Lung (tissue), 12 donors: Measurements from ENCODE around the gene BBS1. TPM values are rescaled to one million over a fixed set of nuclear protein-coding genes. Genes with fewer than 3 reads are reported as not detected.

Experiments used
- ATAC-seq: fragments of 200-7000 bp; cut with Tn5 transposase; one replicate; pipeline ENCODE4 v1.9.1; 2020; ENCODE audit warnings: moderate number of reproducible peaks; ENCODE audit not compliant: insufficient read depth, low FRiP score
- DNase-seq, 3 donors: peaks; one replicate each; pipeline ENCODE4 v3.0.0-alpha.2; 2013 to 2017
- H3K27ac ChIP-seq, 2 donors: one replicate each; pipeline ENCODE4 v1.5.1; 2013; ENCODE audit warnings: mild to moderate bottlenecking in 2 of 2, moderate library complexity in 2 of 2, control low read depth in 1 of 2, inconsistent platforms in 1 of 2, low read depth in 1 of 2, low read length in 1 of 2
- H3K27me3 ChIP-seq, 3 donors: one replicate each; pipeline ENCODE4 v1.5.1; 2013; ENCODE audit warnings: low read length in 2 of 3; ENCODE audit not compliant: control insufficient read depth in 3 of 3, insufficient read depth in 3 of 3
- H3K36me3 ChIP-seq, 4 donors: one replicate each; pipeline ENCODE4 v1.5.1; 2013; ENCODE audit warnings: low read length in 4 of 4, mild to moderate bottlenecking in 1 of 4, moderate library complexity in 1 of 4; ENCODE audit not compliant: control insufficient read depth in 4 of 4, insufficient read depth in 4 of 4
- H3K4me1 ChIP-seq, 5 donors: one replicate each; pipeline ENCODE4 v1.5.1; 2013; ENCODE audit warnings: low read length in 5 of 5, mild to moderate bottlenecking in 2 of 5, moderate library complexity in 1 of 5; ENCODE audit not compliant: control insufficient read depth in 5 of 5, insufficient read depth in 5 of 5
- H3K4me3 ChIP-seq: one replicate; pipeline ENCODE4 v1.5.1; 2013; ENCODE audit warnings: mild to moderate bottlenecking, control low read depth, moderate library complexity
- H3K9ac ChIP-seq, 2 donors: one replicate each; pipeline ENCODE4 v1.5.1; 2013; ENCODE audit warnings: low read length in 2 of 2, control low read depth in 1 of 2; ENCODE audit not compliant: insufficient read depth in 1 of 2
- H3K9me3 ChIP-seq, 4 donors: one replicate each; pipeline ENCODE4 v1.5.1; 2013; ENCODE audit warnings: low read length in 3 of 4, mild to moderate bottlenecking in 1 of 4, moderate library complexity in 1 of 4; ENCODE audit not compliant: control insufficient read depth in 4 of 4, insufficient read depth in 3 of 4
- WGBS, 2 donors: extraction: QIAGEN DNeasy Blood & Tissue Kit; methylation state at CpG; one replicate each; pipeline ENCODE4 v1.1.7; 2013; 5-methylcytosine and 5-hydroxymethylcytosine counted together
- polyA plus RNA-seq, 2 donors: library from polyadenylated mRNA; stranded (reverse); fragments of 200-250 nt; gene quantifications; one replicate each; pipeline ENCODE4 v1.2.1, GENCODE V29; 2013
- total RNA-seq, 2 donors: library from RNA; depleted of rRNA in 1 of 2; stranded (reverse); fragments of >200 nt in 1 of 2; gene quantifications; one replicate each; pipeline ENCODE4 v1.2.1, GENCODE V29; 2014 to 2021
- TF ChIP-seq, protein P1 (sequence below): IDR thresholded peaks from 2 replicates; pipeline ENCODE4 v1.5.1; 2012; ENCODE audit warnings: mild to moderate bottlenecking; ENCODE audit errors: control extremely low read depth, extremely low read depth
- donor health status: control.
- donor health status: control.
- donor health status: Bipolar disorder and iron deficiency.
- donor health status: healthy.
- donor health status: DM: yes; HTN: yes; CAD: no.

Gene BBS1
- total and polyA plus RNA-seq, 4 donors = 12.5 to 75.6 (median 29.3) TPM

GRCh38 chr11:66491315-66491935 is 19.0 kb upstream of the BBS1 start:
- Histone ChIP-seq H3K9ac (no peak overlapping the region), H3K27ac (no peak overlapping the region), H3K4me3 (no peak overlapping the region), H3K36me3 (peaks cover 0 to 57% (median 3%) of the 10 kb centered on the region in 4 donors), H3K4me1 (no peaks in the 10 kb centered on the region), H3K9me3 (no peaks in the 10 kb centered on the region), H3K27me3 (no peaks in the 10 kb centered on the region)
- TF ChIP-seq, protein P1, sequence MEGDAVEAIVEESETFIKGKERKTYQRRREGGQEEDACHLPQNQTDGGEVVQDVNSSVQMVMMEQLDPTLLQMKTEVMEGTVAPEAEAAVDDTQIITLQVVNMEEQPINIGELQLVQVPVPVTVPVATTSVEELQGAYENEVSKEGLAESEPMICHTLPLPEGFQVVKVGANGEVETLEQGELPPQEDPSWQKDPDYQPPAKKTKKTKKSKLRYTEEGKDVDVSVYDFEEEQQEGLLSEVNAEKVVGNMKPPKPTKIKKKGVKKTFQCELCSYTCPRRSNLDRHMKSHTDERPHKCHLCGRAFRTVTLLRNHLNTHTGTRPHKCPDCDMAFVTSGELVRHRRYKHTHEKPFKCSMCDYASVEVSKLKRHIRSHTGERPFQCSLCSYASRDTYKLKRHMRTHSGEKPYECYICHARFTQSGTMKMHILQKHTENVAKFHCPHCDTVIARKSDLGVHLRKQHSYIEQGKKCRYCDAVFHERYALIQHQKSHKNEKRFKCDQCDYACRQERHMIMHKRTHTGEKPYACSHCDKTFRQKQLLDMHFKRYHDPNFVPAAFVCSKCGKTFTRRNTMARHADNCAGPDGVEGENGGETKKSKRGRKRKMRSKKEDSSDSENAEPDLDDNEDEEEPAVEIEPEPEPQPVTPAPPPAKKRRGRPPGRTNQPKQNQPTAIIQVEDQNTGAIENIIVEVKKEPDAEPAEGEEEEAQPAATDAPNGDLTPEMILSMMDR = no peak
- DNase-seq (no peak), ATAC-seq (no peak)
- 78% methylated on average over 20 of the region's 20 CpGs for WGBS, 2 donors

- TF ChIP-seq, protein P1 = no peak
- no peak for DNase-seq
- H3K4me3 ChIP-seq = no peak overlapping the region
- 86 to 87% methylated on average over 10 of the region's 10 CpGs for WGBS, 2 donors
- ATAC-seq = no peak
- no peaks in the 10 kb centered on the region for H3K27me3 ChIP-seq
- peaks cover 0 to 52% (median 4%) of the 10 kb centered on the region in 4 donors for H3K36me3 ChIP-seq
- H3K4me1 ChIP-seq = no peaks in the 10 kb centered on the region
- H3K9ac ChIP-seq = no peak overlapping the region
- no peaks in the 10 kb centered on the region for H3K9me3 ChIP-seq
- H3K27ac ChIP-seq = no peak overlapping the region
Observed at GRCh38 chr11:66492161-66492865, 18.1 kb upstream of the BBS1 start.

DNA sequence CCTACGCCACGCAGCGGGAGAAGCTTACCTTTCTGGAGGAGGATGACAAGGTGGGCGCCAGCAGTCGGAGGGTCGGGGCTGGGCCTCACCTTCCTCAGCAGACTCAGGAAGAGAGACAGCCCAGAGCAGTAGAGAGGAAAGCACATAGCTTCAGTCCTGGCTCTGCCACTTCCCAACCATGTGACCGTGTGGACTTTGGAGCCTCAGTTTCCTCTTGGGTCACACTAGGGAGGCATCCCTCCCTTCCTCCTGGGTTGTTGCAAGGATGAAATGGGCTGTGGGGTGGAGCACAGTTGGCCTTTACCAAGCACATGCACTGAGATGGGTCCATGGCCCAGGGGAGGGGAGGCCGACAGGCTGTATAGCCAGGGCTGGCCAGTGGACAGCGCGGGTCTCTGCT is 17.3 kb upstream of the BBS1 start:
- H3K9ac ChIP-seq = no peak overlapping the region
- DNase-seq (no peak), ATAC-seq (no peak)
- no peaks in the 10 kb centered on the region for H3K4me1 ChIP-seq
- no peaks in the 10 kb centered on the region for H3K9me3 ChIP-seq
- no peak overlapping the region for H3K4me3 ChIP-seq
- TF ChIP-seq, protein P1 = no peak
- H3K27ac ChIP-seq = no peak overlapping the region
- H3K27me3 ChIP-seq = no peaks in the 10 kb centered on the region
- peaks cover 0 to 44% (median 4%) of the 10 kb centered on the region in 4 donors for H3K36me3 ChIP-seq
- 95 to 98% methylated on average over 10 of the region's 10 CpGs for WGBS, 2 donors
